ENCODE results near the gene ARAP3. TPM values are rescaled to one million over a fixed set of nuclear protein-coding genes. Genes with fewer than 3 reads are reported as not detected.

ARAP3 gene
- total RNA-seq, 1 donor from 2014 or later: 7.1 TPM

GRCh38 chr5:141630570-141631140 is 51.4 kb downstream of the ARAP3 start:
- H3K36me3 Mint-ChIP-seq (ENCODE audit: low read depth): peaks cover 45% of the 10 kb centered on the region

GRCh38 chr5:141628175-141628788 is 53.7 kb downstream of the ARAP3 start:
- Mint-ChIP-seq H3K27me3 (ENCODE audit: insufficient read depth) (no peaks in the 10 kb centered on the region), H3K9me3 (no peaks in the 10 kb centered on the region), H3K4me1 (ENCODE audit: low read depth) (peaks cover 17% of the 10 kb centered on the region), H3K4me3 (no peak overlapping the region), H3K27ac (no peak overlapping the region), H3K36me3 (ENCODE audit: low read depth) (peaks cover 52% of the 10 kb centered on the region)
- DNase-seq (ENCODE audit: low spot score): no peak
- intact Hi-C loops (cut with micrococcal nuclease): no loop called here

More at GRCh38 chr5:141630570-141631140, 51.4 kb downstream of the ARAP3 start:
- no peak overlapping the region for H3K27ac Mint-ChIP-seq
- H3K27me3 Mint-ChIP-seq (ENCODE audit: insufficient read depth): no peaks in the 10 kb centered on the region
- no peak overlapping the region for H3K4me3 Mint-ChIP-seq
- DNase-seq (ENCODE audit: low spot score): no peak
- H3K4me1 Mint-ChIP-seq (ENCODE audit: low read depth): peaks cover 27% of the 10 kb centered on the region
- intact Hi-C loops (cut with micrococcal nuclease): no loop called here
- H3K9me3 Mint-ChIP-seq: no peaks in the 10 kb centered on the region

GRCh38 chr5:141623611-141624010 is 58.4 kb downstream of the ARAP3 start:
- Mint-ChIP-seq H3K36me3 (ENCODE audit: low read depth) (peaks cover 45% of the 10 kb centered on the region), H3K4me3 (peak overlapping the region; percentile 53), H3K9me3 (no peaks in the 10 kb centered on the region), H3K4me1 (ENCODE audit: low read depth) (peaks cover 25% of the 10 kb centered on the region), H3K27ac (peak overlapping the region; percentile 81), H3K27me3 (ENCODE audit: insufficient read depth) (no peaks in the 10 kb centered on the region)
- no peak for DNase-seq (ENCODE audit: low spot score)
- intact Hi-C loops (cut with micrococcal nuclease): loop anchor here (1.0 kb wide), 2 partner anchors 13 to 31 kb away; partner anchors contain the start of genes HDAC3 and RELL2

GRCh38 chr5:141623186-141623585 is 58.8 kb downstream of the ARAP3 start:
- Mint-ChIP-seq H3K27me3 (ENCODE audit: insufficient read depth) (no peaks in the 10 kb centered on the region), H3K9me3 (no peaks in the 10 kb centered on the region), H3K27ac (peak overlapping the region; percentile 81), H3K4me3 (peak overlapping the region; percentile 53), H3K4me1 (ENCODE audit: low read depth) (peaks cover 25% of the 10 kb centered on the region), H3K36me3 (ENCODE audit: low read depth) (peaks cover 43% of the 10 kb centered on the region)
- no peak for DNase-seq (ENCODE audit: low spot score)
- intact Hi-C loops (cut with micrococcal nuclease): loop anchor here (1.0 kb wide), 2 partner anchors 13 to 31 kb away; partner anchors contain the start of genes HDAC3 and RELL2

GRCh38 chr5:141618804-141619554 is 63.1 kb downstream of the ARAP3 start, which contains the start of gene DIAPH1:
TSS of gene DIAPH1 (minus strand) at chr5:141619000. CDS start at chr5:141618914, 86 bp downstream.
- DNase-seq (ENCODE audit: low spot score): peak; percentile 96
- H3K4me1 Mint-ChIP-seq (ENCODE audit: low read depth): peaks cover 59% of the 10 kb centered on the region
- peak within 1 kb of the TSS; percentile 98 for H3K4me3 Mint-ChIP-seq
- intact Hi-C loops (cut with micrococcal nuclease): loop anchor here (1.0 to 10.0 kb wide), 8 partner anchors 17 to 1214 kb away; partner anchors contain the start of genes ANKHD1, APBB3, FCHSD1 and HDAC3
- peaks cover 34% of the 10 kb centered on the region for H3K36me3 Mint-ChIP-seq (ENCODE audit: low read depth)
- H3K27me3 Mint-ChIP-seq (ENCODE audit: insufficient read depth): no peaks in the 10 kb centered on the region
- H3K9me3 Mint-ChIP-seq: no peaks in the 10 kb centered on the region
- peak within 1 kb of the TSS; percentile 96 for H3K27ac Mint-ChIP-seq

- no peak for DNase-seq (ENCODE audit: low spot score)
- no peaks in the 10 kb centered on the region for H3K27me3 Mint-ChIP-seq (ENCODE audit: insufficient read depth)
- no peaks in the 10 kb centered on the region for H3K9me3 Mint-ChIP-seq
- H3K4me3 Mint-ChIP-seq: peak overlapping the region; percentile 98
- H3K27ac Mint-ChIP-seq: peak overlapping the region; percentile 96
- H3K4me1 Mint-ChIP-seq (ENCODE audit: low read depth): peaks cover 59% of the 10 kb centered on the region
- peaks cover 31% of the 10 kb centered on the region for H3K36me3 Mint-ChIP-seq (ENCODE audit: low read depth)
- intact Hi-C loops (cut with micrococcal nuclease): loop anchor here (1.0 to 10.0 kb wide), 4 partner anchors 916 to 1213 kb away; partner anchors contain the start of genes ANKHD1, APBB3, SLC35A4 and WDR55
These were observed 63.8 kb downstream of the ARAP3 start for GRCh38 chr5:141618030-141618803.

GRCh38 chr5:141617682-141618029 is 64.4 kb downstream of the ARAP3 start:
- Mint-ChIP-seq H3K4me3 (peak overlapping the region; percentile 98), H3K9me3 (no peaks in the 10 kb centered on the region), H3K36me3 (ENCODE audit: low read depth) (peaks cover 33% of the 10 kb centered on the region), H3K27ac (peak overlapping the region; percentile 96), H3K27me3 (ENCODE audit: insufficient read depth) (no peaks in the 10 kb centered on the region), H3K4me1 (ENCODE audit: low read depth) (peaks cover 59% of the 10 kb centered on the region)
- DNase-seq (ENCODE audit: low spot score): no peak
- intact Hi-C loops (cut with micrococcal nuclease): loop anchor here (1.0 to 10.0 kb wide), 4 partner anchors 915 to 1213 kb away; partner anchors contain the start of genes ANKHD1, APBB3, SLC35A4 and WDR55

- Mint-ChIP-seq H3K27me3 (ENCODE audit: insufficient read depth) (no peaks in the 10 kb centered on the region), H3K36me3 (ENCODE audit: low read depth) (peaks cover 36% of the 10 kb centered on the region), H3K4me1 (ENCODE audit: low read depth) (peaks cover 63% of the 10 kb centered on the region), H3K9me3 (no peaks in the 10 kb centered on the region), H3K4me3 (peak overlapping the region; percentile 98), H3K27ac (peak overlapping the region; percentile 96)
- DNase-seq (ENCODE audit: low spot score): no peak
- intact Hi-C loops (cut with micrococcal nuclease): loop anchor here (5.0 to 10.0 kb wide), 3 partner anchors 915 to 1212 kb away; partner anchors contain the start of genes ANKHD1, APBB3, SLC35A4 and ZMAT2
These were observed 64.9 kb downstream of the ARAP3 start for GRCh38 chr5:141617128-141617527.

GRCh38 chr5:141615991-141616720 is 65.9 kb downstream of the ARAP3 start:
- H3K27ac Mint-ChIP-seq: peak overlapping the region; percentile 96
- peaks cover 64% of the 10 kb centered on the region for H3K4me1 Mint-ChIP-seq (ENCODE audit: low read depth)
- H3K9me3 Mint-ChIP-seq: no peaks in the 10 kb centered on the region
- H3K4me3 Mint-ChIP-seq: peak overlapping the region; percentile 98
- H3K27me3 Mint-ChIP-seq (ENCODE audit: insufficient read depth): no peaks in the 10 kb centered on the region
- DNase-seq (ENCODE audit: low spot score): no peak
- intact Hi-C loops (cut with micrococcal nuclease): loop anchor here (1.0 to 10.0 kb wide), 4 partner anchors 11 to 1211 kb away; partner anchors contain the start of genes ANKHD1, APBB3, SLC35A4 and ZMAT2
- peaks cover 32% of the 10 kb centered on the region for H3K36me3 Mint-ChIP-seq (ENCODE audit: low read depth)

GRCh38 chr5:141613344-141613743 is 68.7 kb downstream of the ARAP3 start:
- Mint-ChIP-seq H3K4me3 (peak overlapping the region; percentile 56), H3K27me3 (ENCODE audit: insufficient read depth) (no peaks in the 10 kb centered on the region), H3K36me3 (ENCODE audit: low read depth) (peaks cover 41% of the 10 kb centered on the region), H3K4me1 (ENCODE audit: low read depth) (peaks cover 79% of the 10 kb centered on the region), H3K9me3 (no peaks in the 10 kb centered on the region), H3K27ac (peak overlapping the region; percentile 32)
- intact Hi-C loops (cut with micrococcal nuclease): loop anchor here (10.0 kb wide), 2 partner anchors 1049 to 1209 kb away; partner anchors contain the start of genes ANKHD1, APBB3 and SLC35A4
- no peak for DNase-seq (ENCODE audit: low spot score)

GRCh38 chr5:141611289-141611688 is 70.7 kb downstream of the ARAP3 start:
- no peak overlapping the region for H3K4me3 Mint-ChIP-seq
- intact Hi-C loops (cut with micrococcal nuclease): loop anchor here (10.0 kb wide), 2 partner anchors 1046 to 1206 kb away; partner anchors contain the start of genes ANKHD1, APBB3 and SLC35A4
- H3K36me3 Mint-ChIP-seq (ENCODE audit: low read depth): peaks cover 36% of the 10 kb centered on the region

More at GRCh38 chr5:141611289-141611688, 70.7 kb downstream of the ARAP3 start:
- no peaks in the 10 kb centered on the region for H3K27me3 Mint-ChIP-seq (ENCODE audit: insufficient read depth)
- DNase-seq (ENCODE audit: low spot score): no peak
- no peaks in the 10 kb centered on the region for H3K9me3 Mint-ChIP-seq
- peak overlapping the region; percentile 32 for H3K27ac Mint-ChIP-seq
- peaks cover 79% of the 10 kb centered on the region for H3K4me1 Mint-ChIP-seq (ENCODE audit: low read depth)
